Astrocyte of the spinal cord (primary cell): ENCODE measurements around the gene CDK5.
A peak's percentile ranks its signal among the peaks of the same experiment; 100 is the strongest.
"Not testable (repeated sequence)": the region's sequence is repeated elsewhere in the genome, so short reads cannot be mapped to it uniquely, and the experiment has no call there.

Experiments
- DNase-seq: peaks from one replicate; pipeline ENCODE4 v3.0.0; 2011; ENCODE audit warnings: low read depth, low spot score
- H3K4me3 ChIP-seq: 2 replicates; pipeline ENCODE4 v1.5.1; 2011; ENCODE audit warnings: low read depth, mild to moderate bottlenecking, low read length, moderate library complexity
- in situ Hi-C: cut with HindIII; loops from 2 replicates; pipeline ENCODE4 v1.10.0; 2017; ENCODE audit warnings: low sequenced_read_pairs
- TF ChIP-seq, protein P1 (sequence below): IDR thresholded peaks from 2 replicates; pipeline ENCODE4 v1.5.1; 2012; ENCODE audit warnings: low read depth, mild to moderate bottlenecking, low read length, inconsistent platforms

CDK5 gene

DNA sequence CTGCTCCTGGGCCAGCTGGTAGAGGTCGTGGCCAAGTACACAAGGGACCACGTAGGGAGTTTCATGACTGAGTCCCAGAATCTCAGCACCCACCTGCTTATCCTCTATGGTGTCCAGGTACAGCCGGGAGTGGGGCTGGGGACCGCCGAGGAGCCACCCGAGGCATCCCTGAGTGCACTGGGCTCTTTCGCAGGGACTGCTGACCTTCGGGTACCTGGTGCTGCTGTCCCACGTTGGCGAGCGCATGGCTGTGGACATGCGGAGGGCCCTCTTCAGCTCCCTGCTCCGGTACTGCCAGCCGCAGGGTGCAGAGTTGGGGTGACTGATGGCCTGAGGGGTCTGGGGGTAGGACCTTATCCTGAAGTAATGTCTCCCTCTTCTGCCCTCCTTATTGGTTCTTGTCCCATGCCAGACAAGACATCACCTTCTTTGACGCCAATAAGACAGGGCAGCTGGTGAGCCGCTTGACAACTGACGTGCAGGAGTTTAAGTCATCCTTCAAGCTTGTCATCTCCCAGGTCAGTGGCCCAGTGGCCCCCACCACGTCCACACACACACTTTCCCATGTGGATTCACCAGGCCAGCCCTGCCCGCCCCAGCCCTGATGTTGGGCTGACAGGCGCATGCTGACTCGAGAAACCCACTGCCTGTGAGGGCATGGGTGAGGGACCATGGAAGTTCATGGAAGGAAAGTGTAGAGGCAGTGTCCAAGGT lies 23.2 kb downstream of the CDK5 start:
- H3K4me3 ChIP-seq, result no peak overlapping the region
- in situ Hi-C loops, result no loop called here
- TF ChIP-seq, protein P1, sequence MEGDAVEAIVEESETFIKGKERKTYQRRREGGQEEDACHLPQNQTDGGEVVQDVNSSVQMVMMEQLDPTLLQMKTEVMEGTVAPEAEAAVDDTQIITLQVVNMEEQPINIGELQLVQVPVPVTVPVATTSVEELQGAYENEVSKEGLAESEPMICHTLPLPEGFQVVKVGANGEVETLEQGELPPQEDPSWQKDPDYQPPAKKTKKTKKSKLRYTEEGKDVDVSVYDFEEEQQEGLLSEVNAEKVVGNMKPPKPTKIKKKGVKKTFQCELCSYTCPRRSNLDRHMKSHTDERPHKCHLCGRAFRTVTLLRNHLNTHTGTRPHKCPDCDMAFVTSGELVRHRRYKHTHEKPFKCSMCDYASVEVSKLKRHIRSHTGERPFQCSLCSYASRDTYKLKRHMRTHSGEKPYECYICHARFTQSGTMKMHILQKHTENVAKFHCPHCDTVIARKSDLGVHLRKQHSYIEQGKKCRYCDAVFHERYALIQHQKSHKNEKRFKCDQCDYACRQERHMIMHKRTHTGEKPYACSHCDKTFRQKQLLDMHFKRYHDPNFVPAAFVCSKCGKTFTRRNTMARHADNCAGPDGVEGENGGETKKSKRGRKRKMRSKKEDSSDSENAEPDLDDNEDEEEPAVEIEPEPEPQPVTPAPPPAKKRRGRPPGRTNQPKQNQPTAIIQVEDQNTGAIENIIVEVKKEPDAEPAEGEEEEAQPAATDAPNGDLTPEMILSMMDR, result no peak
- no peak for DNase-seq

DNA sequence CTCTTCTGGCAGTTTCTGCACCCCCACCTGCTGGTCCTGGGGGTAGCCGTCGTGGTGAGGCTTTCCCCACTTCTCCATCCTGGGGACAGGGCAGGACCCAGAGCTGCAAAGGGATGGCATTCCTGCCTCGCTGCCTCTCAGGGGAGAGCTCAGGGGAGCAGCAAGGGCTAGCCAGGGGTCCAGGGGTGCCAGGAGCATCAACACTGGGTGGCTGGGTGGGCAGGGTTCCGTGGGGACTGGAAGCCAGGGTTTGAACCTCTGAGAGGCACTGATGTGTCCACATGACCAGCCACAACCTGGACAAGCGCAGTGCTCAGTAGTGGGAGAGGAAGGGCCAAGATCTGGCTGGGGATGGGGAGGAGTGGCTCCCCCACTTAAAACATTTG lies 23.8 kb downstream of the CDK5 start:
- H3K4me3 ChIP-seq, result no peak overlapping the region

DNA sequence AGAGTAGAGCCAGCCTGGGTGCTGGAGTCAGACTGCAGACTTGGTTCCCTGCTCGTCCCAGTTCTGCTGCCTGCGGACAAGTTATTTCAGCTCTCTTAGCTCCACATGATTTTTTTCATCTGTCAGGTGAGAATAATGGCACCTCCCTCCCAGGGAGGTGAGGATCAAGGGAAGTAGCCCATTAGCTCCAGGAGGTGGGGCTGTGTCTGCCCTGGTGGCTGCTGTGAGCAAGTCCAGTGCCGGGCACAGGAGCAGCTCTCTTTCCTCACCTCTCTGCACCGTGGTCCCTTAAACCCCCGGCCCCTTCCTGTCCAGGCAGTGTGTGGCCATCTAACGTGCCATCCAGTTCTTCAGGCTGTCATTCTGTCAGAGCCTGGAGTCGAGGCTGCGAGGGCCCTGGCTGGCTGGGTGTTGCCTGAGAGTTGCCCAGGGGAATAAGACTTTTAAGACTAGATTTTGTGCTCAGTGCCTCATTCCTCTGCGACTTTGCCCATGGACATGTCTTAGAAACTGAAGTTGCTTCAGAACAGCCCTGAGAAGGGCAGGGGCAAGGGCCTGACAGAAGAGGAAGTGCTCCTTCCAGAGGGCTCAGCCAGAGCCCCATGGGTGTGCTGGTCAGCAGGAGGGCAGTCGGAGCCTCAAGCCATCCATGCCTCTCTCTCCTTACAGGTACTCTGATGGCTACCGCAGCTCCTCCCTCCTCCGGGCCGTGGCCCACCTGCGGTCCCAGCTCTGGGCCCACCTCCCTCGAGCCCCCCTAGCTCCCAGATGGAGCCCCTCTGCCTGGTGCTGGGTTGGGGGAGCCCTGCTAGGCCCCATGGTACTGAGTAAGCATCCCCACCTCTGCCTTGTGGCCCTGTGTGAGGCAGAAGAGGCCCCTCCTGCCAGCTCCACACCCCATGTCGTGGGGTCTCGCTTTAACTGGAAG lies 24.5 kb downstream of the CDK5 start:
- H3K4me3 ChIP-seq, result no peak overlapping the region
- in situ Hi-C loops, result no loop called here
- TF ChIP-seq, protein P1, result no peak
- no peak for DNase-seq

More for the DNA sequence above, 23.8 kb downstream of the CDK5 start:
- no peak for DNase-seq
- in situ Hi-C loops, result no loop called here
- TF ChIP-seq, protein P1, result no peak

DNA sequence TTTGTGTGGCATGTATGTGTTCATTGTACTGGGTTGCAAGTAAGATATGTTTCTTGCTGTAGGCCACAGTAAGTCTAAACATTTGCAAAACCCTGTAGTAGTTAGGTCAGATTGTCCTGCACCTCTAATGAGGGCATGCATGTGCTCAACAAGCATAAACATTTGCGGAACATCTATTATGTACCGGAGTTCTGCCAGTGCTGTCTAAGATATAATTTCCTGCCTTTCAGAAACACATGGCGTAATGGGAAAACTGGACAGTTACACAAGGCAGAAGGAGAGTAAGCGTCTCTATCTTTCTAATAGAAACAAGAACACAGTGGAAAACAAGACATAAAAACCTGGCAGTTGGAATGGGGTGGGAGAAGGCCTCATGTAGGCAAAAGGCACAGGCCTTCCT lies 26.7 kb downstream of the CDK5 start:
- no peak overlapping the region for H3K4me3 ChIP-seq
- DNase-seq, result no peak
- TF ChIP-seq, protein P1, result no peak
- in situ Hi-C loops, result no loop called here

DNA sequence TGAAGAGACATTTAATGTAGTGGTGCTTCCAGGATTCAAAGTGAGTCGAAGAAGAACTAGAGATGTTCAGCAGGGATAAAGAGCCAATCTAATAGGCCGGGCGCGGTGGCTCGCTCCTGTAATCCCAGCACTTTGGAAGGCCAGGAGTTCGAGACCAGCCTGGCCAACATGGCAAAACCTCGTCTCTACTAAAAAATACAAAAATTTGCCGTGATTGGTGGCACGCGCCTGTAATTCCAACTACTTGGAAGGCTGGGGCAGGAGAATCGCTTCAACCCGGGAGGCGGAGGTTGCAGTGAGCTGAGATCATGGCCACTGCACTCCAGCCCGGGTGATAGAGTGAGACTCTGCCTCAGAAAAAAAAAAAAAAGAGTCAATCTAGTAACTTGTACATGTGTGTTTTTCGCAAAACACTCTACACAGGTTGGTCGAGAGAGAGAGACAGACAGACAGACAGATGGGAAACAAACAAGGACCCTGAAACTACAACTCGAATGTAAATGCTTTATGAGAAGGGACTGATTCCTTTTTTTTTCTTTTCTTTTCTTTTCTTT lies 28.7 kb downstream of the CDK5 start:
- in situ Hi-C loops, result no loop called here
- TF ChIP-seq, protein P1, result no peak
- H3K4me3 ChIP-seq, result peak overlapping the region; percentile 88
- no peak for DNase-seq

DNA sequence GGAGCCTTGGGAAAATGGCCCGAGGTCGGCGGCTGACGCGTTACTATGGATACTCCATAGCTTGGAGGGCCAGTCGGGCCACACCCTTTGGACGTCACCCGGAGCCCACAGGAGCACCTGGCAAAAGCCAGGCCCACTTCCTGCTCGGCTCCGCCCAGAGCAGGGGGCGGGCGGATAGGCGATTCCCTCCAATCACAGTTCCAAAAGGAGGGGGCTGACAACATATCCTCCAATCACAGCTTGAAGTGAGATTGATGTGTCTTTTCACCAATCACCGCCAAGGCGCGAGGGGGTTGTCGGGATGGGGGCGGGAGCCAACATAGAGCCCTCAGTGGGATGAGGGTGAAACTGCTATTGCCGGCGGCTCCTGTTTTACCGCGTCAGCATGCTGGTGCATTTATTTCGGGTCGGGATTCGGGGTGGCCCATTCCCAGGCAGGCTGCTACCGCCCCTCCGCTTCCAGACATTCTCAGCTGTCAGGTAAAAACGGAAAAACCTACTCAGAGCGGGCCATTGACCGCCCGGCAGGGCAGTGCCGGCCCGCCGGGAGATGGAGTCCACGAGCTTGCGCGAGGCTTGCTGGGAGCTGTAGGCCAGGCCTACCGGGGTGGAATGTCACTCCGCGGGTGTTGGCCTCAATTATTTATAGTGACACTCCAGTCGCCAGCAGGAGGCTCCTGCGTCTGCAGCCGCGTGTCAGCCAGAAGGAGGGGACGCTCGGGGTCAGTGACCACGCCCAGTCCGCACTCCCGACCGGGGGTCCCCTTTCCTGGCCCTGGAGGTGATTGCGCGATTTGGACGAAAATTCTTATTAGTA lies 29.4 kb downstream of the CDK5 start, which contains the start of gene ABCB8:
Gene ABCB8 (plus strand): TSS at position 320 of the 817 bp plus-strand sequence. CDS start 66 bp downstream, at position 386.
- in situ Hi-C loops, result no loop called here
- peak within 1 kb of the TSS; percentile 88 for H3K4me3 ChIP-seq
- peak; percentile 100 for DNase-seq
- TF ChIP-seq, protein P1, result peak; percentile 40

DNA sequence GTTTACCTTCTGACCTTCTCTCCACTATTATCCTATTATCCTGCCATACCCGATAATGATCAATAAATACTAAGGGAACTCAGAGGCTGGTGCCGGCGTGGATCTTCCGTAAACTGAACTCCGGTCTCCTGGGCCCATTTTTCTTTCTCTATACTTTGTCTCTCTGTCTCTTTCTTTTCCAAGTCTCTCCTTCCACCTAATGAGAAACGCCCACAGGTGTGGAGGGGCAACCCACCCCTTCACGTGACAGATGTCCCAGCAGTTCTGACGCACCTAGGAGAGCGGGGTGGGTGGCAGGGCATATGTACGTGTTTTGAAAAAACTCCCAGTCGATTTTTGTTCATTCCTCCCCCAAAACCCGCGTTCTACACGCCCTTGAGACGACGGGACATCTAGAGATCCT lies 30.0 kb downstream of the CDK5 start:
- DNase-seq, in situ Hi-C loops: not testable (repeated sequence)
- peak overlapping the region; percentile 88 for H3K4me3 ChIP-seq

DNA sequence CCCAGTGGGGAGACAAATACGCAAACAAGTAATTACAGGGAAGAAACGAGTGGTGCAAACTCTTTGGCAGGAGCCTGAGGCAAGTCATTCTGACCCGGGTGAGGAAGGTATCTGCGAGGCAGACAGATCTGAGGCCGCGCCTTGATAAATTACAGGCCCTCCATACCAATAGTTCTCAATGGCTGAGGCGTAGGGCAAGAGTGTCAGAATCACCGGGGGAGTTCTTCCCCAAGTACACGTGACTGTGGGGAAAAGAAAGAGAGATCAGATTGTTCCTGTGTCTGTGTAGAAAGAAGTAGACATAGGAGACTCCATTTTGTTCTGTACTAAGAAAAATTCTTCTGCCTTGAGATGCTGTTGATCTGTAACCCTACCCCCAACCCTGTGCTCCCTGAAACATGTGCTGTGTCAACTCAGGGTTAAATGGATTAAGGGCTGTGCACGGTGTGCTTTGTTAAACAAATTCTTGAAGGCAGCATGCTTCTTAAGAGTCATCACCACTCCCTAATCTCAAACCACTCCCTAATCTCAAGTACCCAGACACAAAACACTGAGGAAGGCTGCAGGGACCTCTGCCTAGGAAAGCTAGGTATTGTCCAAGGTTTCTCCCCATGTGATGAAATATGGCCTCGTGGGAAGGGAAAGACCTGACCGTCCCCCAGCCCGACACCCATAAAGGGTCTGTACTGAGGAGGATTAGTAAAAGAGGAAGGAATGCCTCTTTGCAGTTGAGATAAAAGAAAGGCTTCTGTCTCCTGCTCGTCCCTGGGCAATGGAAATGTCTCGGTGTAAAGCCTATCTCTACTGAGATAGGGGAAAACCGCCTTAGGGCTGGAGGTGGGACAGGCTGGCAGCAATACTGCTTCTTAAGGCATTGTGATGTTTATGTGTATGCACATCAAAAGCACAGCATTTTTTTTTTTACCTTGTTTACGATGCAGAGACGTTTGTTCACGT lies 30.6 kb downstream of the CDK5 start:
- DNase-seq, in situ Hi-C loops: not testable (repeated sequence)
- H3K4me3 ChIP-seq, result peak overlapping the region; percentile 88
